Activated naive CD8-positive, alpha-beta T cell treated with anti-CD3 and anti-CD28 coated beads for 36 hours (primary cell): Measurements from ENCODE around the gene GBA3. TPM values are rescaled to one million over a fixed set of nuclear protein-coding genes. Genes with fewer than 3 reads are reported as not detected.

Experiments used
- DNase-seq: peaks from one replicate; pipeline ENCODE4 v3.0.0; 2021
- H3K27ac Mint-ChIP-seq: one replicate; pipeline ENCODE4 v1.8.0; 2022; ENCODE audit warnings: mild to moderate bottlenecking, moderate library complexity, mixed read lengths
- H3K27me3 Mint-ChIP-seq: one replicate; pipeline ENCODE4 v1.8.0; 2022; ENCODE audit warnings: mild to moderate bottlenecking, mixed read lengths
- H3K36me3 Mint-ChIP-seq: one replicate; pipeline ENCODE4 v1.8.0; 2021; ENCODE audit warnings: mild to moderate bottlenecking, mixed read lengths
- H3K4me1 Mint-ChIP-seq: one replicate; pipeline ENCODE4 v1.8.0; 2021; ENCODE audit warnings: mixed read lengths
- H3K4me3 Mint-ChIP-seq: one replicate; pipeline ENCODE4 v1.8.0; 2022; ENCODE audit warnings: mild to moderate bottlenecking, moderate library complexity, mixed read lengths
- H3K9me3 Mint-ChIP-seq: one replicate; pipeline ENCODE4 v1.8.0; 2022; ENCODE audit warnings: mixed read lengths
- total RNA-seq, 2 experiments: library from RNA; stranded (reverse); gene quantifications; one replicate each; pipeline ENCODE4 v1.2.3, GENCODE V29; 2021

Gene GBA3
- total RNA-seq, 2 experiments from 2014 or later, result not detected

DNA sequence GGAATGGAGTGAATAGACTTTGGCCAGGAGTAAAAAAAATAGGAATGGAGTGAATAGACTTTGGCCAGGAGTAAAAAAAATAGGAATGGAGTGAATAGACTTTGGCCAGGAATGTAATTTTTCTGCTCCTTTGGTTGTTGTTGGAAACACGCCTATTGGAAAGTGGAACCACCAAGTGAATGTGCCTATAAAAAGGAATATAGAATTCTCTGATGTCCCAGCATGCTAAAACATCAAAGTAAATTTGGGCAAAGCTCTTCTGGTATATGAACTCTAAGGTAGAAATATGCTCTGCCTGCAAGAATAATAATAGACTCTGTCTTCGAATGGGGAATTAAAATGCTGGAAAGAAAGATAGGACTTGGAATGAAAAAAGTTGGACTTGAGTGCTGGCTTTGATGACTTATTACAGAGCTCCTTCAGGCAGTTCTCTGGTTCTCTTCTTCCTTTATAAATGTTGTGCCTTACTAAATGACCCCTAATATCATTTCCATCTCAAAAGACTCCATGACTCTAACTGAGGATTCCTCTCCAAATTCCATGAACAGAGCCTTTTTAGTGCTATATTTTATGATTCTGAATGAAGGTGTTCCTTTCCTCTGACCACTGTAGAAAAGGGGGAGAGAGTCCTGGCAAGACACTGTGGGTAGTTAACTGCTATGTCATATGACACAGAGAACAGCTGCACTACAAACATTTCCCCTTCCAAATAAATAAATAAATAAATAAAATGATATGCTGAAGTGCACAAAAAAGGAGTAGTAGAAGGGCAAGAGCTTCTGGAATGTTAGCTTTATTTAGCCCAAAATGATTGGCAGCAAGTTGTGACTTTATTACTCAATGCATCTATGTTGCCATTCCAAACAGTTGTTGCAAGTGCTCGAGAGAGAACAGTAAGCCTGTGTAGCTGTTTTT is 13.5 kb upstream of the GBA3 start:
- Mint-ChIP-seq H3K9me3 (no peaks in the 10 kb centered on the region), H3K36me3 (no peaks in the 10 kb centered on the region), H3K4me3 (no peak overlapping the region), H3K27me3 (no peaks in the 10 kb centered on the region), H3K4me1 (peaks cover 37% of the 10 kb centered on the region), H3K27ac (no peak overlapping the region)
- no peak for DNase-seq

GRCh38 chr4:22680065-22680642 is 12.6 kb upstream of the GBA3 start:
- H3K36me3 Mint-ChIP-seq, result no peaks in the 10 kb centered on the region
- no peak overlapping the region for H3K27ac Mint-ChIP-seq
- H3K4me1 Mint-ChIP-seq, result peaks cover 30% of the 10 kb centered on the region
- no peak for DNase-seq
- H3K27me3 Mint-ChIP-seq, result no peaks in the 10 kb centered on the region
- H3K4me3 Mint-ChIP-seq, result no peak overlapping the region
- no peaks in the 10 kb centered on the region for H3K9me3 Mint-ChIP-seq

DNA sequence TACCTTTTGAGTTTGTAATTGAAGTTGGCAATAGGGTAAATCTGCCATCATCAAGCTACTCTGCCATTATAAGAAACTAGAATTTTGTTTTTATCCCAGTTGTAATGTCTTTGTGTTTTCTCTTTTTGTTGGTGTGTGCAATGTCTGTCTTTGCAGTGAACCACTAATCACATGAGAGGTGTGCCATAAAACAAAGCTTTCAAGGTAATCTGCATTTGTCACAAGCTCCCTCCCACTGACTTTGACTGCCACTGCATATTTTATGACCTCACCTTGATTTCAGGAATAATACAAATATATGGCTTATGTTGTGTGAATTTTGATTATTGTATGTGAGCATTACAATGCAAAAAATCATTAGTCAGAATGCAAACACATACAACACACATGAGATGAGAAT is 9.0 kb upstream of the GBA3 start:
- no peaks in the 10 kb centered on the region for H3K27me3 Mint-ChIP-seq
- no peaks in the 10 kb centered on the region for H3K9me3 Mint-ChIP-seq
- no peak overlapping the region for H3K4me3 Mint-ChIP-seq
- no peaks in the 10 kb centered on the region for H3K36me3 Mint-ChIP-seq
- peaks cover 12% of the 10 kb centered on the region for H3K4me1 Mint-ChIP-seq
- no peak overlapping the region for H3K27ac Mint-ChIP-seq
- DNase-seq, result no peak

DNA sequence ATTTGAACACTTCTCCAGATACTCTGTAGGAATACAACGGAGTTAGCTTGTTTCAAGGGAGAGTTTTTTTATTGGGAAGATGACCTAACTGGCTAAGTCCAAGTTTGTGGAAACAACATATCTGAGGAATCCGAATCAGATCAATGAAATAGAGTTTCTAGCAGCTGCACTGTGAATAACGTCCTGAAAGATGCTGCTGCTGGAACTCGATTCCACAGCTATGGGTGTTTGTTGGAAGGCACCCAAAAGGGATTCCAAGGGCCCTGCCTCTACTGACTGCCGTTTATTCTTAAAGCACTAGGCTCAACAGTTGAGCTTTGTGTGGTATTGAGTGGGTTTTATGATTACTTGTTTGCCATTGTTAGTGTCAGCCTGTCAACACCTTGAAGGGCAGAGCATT is 6.6 kb upstream of the GBA3 start:
- Mint-ChIP-seq H3K27me3 (no peaks in the 10 kb centered on the region), H3K27ac (no peak overlapping the region), H3K36me3 (no peaks in the 10 kb centered on the region), H3K4me3 (no peak overlapping the region), H3K4me1 (peaks cover 8% of the 10 kb centered on the region), H3K9me3 (no peaks in the 10 kb centered on the region)
- no peak for DNase-seq

GRCh38 chr4:22688236-22688635 is 4.5 kb upstream of the GBA3 start:
- H3K4me1 Mint-ChIP-seq, result peaks cover 8% of the 10 kb centered on the region
- H3K9me3 Mint-ChIP-seq, result no peaks in the 10 kb centered on the region
- H3K36me3 Mint-ChIP-seq, result no peaks in the 10 kb centered on the region
- no peak for DNase-seq
- no peak overlapping the region for H3K27ac Mint-ChIP-seq
- H3K4me3 Mint-ChIP-seq, result no peak overlapping the region
- no peaks in the 10 kb centered on the region for H3K27me3 Mint-ChIP-seq

DNA sequence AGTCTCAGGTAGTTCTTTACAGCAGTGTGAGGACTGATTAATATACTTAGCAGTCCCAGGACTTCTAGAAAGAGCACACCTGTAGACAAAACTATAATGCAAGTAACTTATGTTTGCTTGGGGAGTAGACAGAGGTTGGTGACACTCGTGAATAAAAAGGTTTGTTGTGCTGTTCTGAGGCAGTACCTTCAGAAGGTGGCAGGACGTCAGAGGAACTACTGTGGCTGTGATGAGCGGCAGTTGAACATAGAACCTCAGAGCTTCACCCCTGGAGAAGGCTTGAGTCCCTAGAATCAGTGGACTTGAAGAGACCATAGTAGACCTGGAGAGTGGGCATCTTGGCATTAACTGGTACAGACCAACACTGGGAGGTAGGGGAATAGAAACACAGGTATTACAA is 3.3 kb upstream of the GBA3 start:
- Mint-ChIP-seq H3K4me3 (no peak overlapping the region), H3K27ac (no peak overlapping the region), H3K4me1 (peaks cover 8% of the 10 kb centered on the region), H3K36me3 (no peaks in the 10 kb centered on the region), H3K27me3 (peaks cover 4% of the 10 kb centered on the region), H3K9me3 (no peaks in the 10 kb centered on the region)
- no peak for DNase-seq

DNA sequence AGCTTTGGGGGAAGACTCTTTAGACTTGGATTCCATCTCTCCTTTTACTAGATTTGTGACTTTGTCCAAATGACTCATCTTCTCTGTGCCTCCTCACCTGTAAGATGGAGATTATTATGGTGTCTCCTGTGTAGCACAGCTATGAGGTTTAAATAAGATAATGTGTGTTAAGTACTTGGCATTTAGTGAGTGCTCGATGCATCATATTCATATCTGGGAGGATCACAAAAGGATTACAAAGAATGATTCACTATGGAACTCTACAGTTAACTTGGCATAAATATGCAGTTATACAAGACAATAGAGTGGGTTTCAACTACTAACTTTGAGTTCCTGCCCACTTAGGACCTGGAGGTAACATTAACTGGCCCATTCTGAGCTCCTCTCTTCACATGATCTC is 2.3 kb downstream of the GBA3 start:
- DNase-seq, result no peak
- peaks cover 1% of the 10 kb centered on the region for H3K4me1 Mint-ChIP-seq
- no peak overlapping the region for H3K27ac Mint-ChIP-seq
- H3K4me3 Mint-ChIP-seq, result no peak overlapping the region
- H3K9me3 Mint-ChIP-seq, result no peaks in the 10 kb centered on the region
- peaks cover 4% of the 10 kb centered on the region for H3K27me3 Mint-ChIP-seq
- H3K36me3 Mint-ChIP-seq, result no peaks in the 10 kb centered on the region

- H3K9me3 Mint-ChIP-seq, result peaks cover 3% of the 10 kb centered on the region
- H3K27me3 Mint-ChIP-seq, result peaks cover 4% of the 10 kb centered on the region
- H3K27ac Mint-ChIP-seq, result no peak overlapping the region
- H3K4me3 Mint-ChIP-seq, result no peak overlapping the region
- H3K4me1 Mint-ChIP-seq, result no peaks in the 10 kb centered on the region
- H3K36me3 Mint-ChIP-seq, result no peaks in the 10 kb centered on the region
- DNase-seq, result no peak
Observed at GRCh38 chr4:22695917-22696316, 3.2 kb downstream of the GBA3 start.

GRCh38 chr4:22703912-22704311 is 11.2 kb downstream of the GBA3 start:
- no peak overlapping the region for H3K4me3 Mint-ChIP-seq
- no peak overlapping the region for H3K27ac Mint-ChIP-seq
- H3K4me1 Mint-ChIP-seq, result no peaks in the 10 kb centered on the region
- no peak for DNase-seq
- H3K36me3 Mint-ChIP-seq, result no peaks in the 10 kb centered on the region
- peaks cover 8% of the 10 kb centered on the region for H3K9me3 Mint-ChIP-seq
- H3K27me3 Mint-ChIP-seq, result peaks cover 7% of the 10 kb centered on the region

DNA sequence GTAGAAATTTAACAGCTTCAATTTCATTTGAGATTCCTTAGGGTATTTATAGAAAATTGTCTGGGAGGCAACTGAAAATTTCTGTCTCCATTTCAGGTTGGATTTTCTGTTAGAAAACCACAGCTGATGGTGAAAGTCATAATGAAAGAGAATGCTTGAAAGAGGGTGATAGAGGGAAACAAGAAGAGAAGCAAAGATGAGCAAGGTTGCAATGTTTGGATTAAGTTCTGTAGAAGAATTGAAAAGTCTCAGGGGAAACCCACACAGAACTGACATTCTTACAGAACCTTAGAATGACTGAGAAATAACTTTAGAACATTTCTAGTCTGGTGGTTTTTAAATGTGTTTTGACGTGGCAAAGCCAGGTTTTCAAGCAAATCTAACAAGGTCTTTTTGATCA is 14.7 kb downstream of the GBA3 start:
- H3K36me3 Mint-ChIP-seq, result no peaks in the 10 kb centered on the region
- H3K9me3 Mint-ChIP-seq, result no peaks in the 10 kb centered on the region
- H3K4me3 Mint-ChIP-seq, result no peak overlapping the region
- no peak for DNase-seq
- no peaks in the 10 kb centered on the region for H3K4me1 Mint-ChIP-seq
- H3K27me3 Mint-ChIP-seq, result peaks cover 7% of the 10 kb centered on the region
- no peak overlapping the region for H3K27ac Mint-ChIP-seq

GRCh38 chr4:22708961-22709360 is 16.2 kb downstream of the GBA3 start:
- H3K36me3 Mint-ChIP-seq, result no peaks in the 10 kb centered on the region
- H3K27ac Mint-ChIP-seq, result no peak overlapping the region
- no peak for DNase-seq
- H3K27me3 Mint-ChIP-seq, result peaks cover 2% of the 10 kb centered on the region
- no peaks in the 10 kb centered on the region for H3K4me1 Mint-ChIP-seq
- no peaks in the 10 kb centered on the region for H3K9me3 Mint-ChIP-seq
- no peak overlapping the region for H3K4me3 Mint-ChIP-seq

DNA sequence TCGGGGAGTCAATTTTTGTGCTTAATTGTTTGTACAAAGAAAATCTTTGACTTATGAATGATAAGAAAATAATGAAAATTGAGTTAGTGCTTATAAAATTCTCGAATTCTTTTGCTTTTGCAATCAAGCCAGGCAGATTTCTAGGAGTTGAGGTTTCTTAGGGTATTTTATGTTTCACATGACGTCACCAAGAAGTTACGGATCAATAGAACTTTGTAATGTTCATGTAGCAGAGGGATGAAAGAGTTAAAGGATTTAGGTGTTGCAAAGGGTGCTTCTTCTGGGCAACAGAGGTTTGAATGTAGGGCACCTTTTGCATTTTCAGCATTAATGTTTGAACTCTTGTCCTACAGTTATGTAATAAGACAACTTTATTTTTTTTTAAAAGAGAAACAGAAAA is 19.4 kb downstream of the GBA3 start:
- H3K27ac Mint-ChIP-seq, result no peak overlapping the region

DNA sequence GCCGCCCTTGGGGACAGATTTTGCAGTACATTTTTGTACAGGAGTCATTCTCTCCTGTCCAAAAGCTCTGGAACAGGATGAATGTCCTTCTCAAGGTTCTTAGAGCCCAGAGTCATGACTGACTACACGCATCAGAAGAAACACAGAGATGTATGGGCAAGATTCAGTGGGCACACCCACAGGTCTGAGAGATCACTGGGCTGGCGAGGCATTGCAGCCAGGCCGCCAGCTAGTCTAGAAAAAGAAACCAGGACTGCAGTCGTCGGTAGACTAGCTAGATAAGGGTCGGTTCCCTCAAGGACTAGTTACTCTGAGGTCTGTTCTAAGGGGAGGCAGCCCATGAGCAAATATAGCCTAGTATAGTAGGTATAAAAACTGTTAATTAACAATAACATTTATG is 19.8 kb downstream of the GBA3 start:
- Mint-ChIP-seq H3K36me3 (no peaks in the 10 kb centered on the region), H3K27ac (no peak overlapping the region), H3K27me3 (no peaks in the 10 kb centered on the region), H3K9me3 (no peaks in the 10 kb centered on the region), H3K4me1 (no peaks in the 10 kb centered on the region), H3K4me3 (no peak overlapping the region)
- DNase-seq, result no peak

More for the DNA sequence above, 19.4 kb downstream of the GBA3 start:
- Mint-ChIP-seq H3K4me3 (no peak overlapping the region), H3K9me3 (no peaks in the 10 kb centered on the region), H3K27me3 (no peaks in the 10 kb centered on the region), H3K36me3 (no peaks in the 10 kb centered on the region), H3K4me1 (no peaks in the 10 kb centered on the region)
- no peak for DNase-seq

GRCh38 chr4:22713841-22714240 is 21.1 kb downstream of the GBA3 start:
- no peaks in the 10 kb centered on the region for H3K27me3 Mint-ChIP-seq
- no peaks in the 10 kb centered on the region for H3K4me1 Mint-ChIP-seq

GRCh38 chr4:22719218-22719617 is 26.5 kb downstream of the GBA3 start:
- no peak overlapping the region for H3K27ac Mint-ChIP-seq
- H3K27me3 Mint-ChIP-seq, result peaks cover 6% of the 10 kb centered on the region
- no peaks in the 10 kb centered on the region for H3K4me1 Mint-ChIP-seq
- peaks cover 4% of the 10 kb centered on the region for H3K9me3 Mint-ChIP-seq
- no peaks in the 10 kb centered on the region for H3K36me3 Mint-ChIP-seq
- no peak overlapping the region for H3K4me3 Mint-ChIP-seq
- no peak for DNase-seq

More at GRCh38 chr4:22713841-22714240, 21.1 kb downstream of the GBA3 start:
- H3K9me3 Mint-ChIP-seq, result no peaks in the 10 kb centered on the region
- no peaks in the 10 kb centered on the region for H3K36me3 Mint-ChIP-seq
- no peak overlapping the region for H3K4me3 Mint-ChIP-seq
- no peak overlapping the region for H3K27ac Mint-ChIP-seq
- DNase-seq, result no peak

- Mint-ChIP-seq H3K4me3 (no peak overlapping the region), H3K9me3 (peaks cover 4% of the 10 kb centered on the region), H3K4me1 (no peaks in the 10 kb centered on the region), H3K27me3 (peaks cover 6% of the 10 kb centered on the region), H3K27ac (no peak overlapping the region), H3K36me3 (no peaks in the 10 kb centered on the region)
- no peak for DNase-seq
Observed at GRCh38 chr4:22720091-22720490, 27.4 kb downstream of the GBA3 start.
